EL (cell line): ENCODE data around the gene GRID2IP.
A peak's percentile ranks its signal among the peaks of the same experiment; 100 is the strongest.
"Not testable (repeated sequence)": the region's sequence is repeated elsewhere in the genome, so short reads cannot be mapped to it uniquely, and the experiment has no call there.

Experiments used
- DNase-seq: peaks from one replicate; pipeline ENCODE4 v3.0.0-alpha.2; 2016

GRID2IP gene

GRCh38 chr7:6482743-6483119, 68.5 kb downstream of the GRID2IP start:
- DNase-seq: no peak

- no peak for DNase-seq
Measured at GRCh38 chr7:6482307-6482706, 69.0 kb downstream of the GRID2IP start.

GRCh38 chr7:6481445-6481844, 69.8 kb downstream of the GRID2IP start:
- DNase-seq: no peak

- no peak for DNase-seq
Measured at GRCh38 chr7:6480323-6480660, 71.0 kb downstream of the GRID2IP start.

GRCh38 chr7:6479067-6479466, 72.2 kb downstream of the GRID2IP start:
- DNase-seq: no peak

GRCh38 chr7:6478186-6478585, 73.1 kb downstream of the GRID2IP start:
- DNase-seq: no peak

- DNase-seq: no peak
Measured at GRCh38 chr7:6477318-6477660, 74.0 kb downstream of the GRID2IP start.

GRCh38 chr7:6476596-6477317, 74.5 kb downstream of the GRID2IP start:
- DNase-seq: no peak

GRCh38 chr7:6475433-6476186, 75.7 kb downstream of the GRID2IP start:
- no peak for DNase-seq

- no peak for DNase-seq
Measured at GRCh38 chr7:6465862-6466261, 85.4 kb downstream of the GRID2IP start.

- peak; percentile 42 for DNase-seq
Measured at GRCh38 chr7:6463609-6464008, 87.7 kb downstream of the GRID2IP start.

GRCh38 chr7:6461946-6462550, 89.2 kb downstream of the GRID2IP start:
- peak; percentile 28 for DNase-seq

GRCh38 chr7:6460990-6461584, 90.2 kb downstream of the GRID2IP start:
- DNase-seq: no peak

- DNase-seq: no peak
Measured at GRCh38 chr7:6460303-6460702, 91.0 kb downstream of the GRID2IP start.

- not testable (repeated sequence) for DNase-seq
Measured at GRCh38 chr7:6458676-6459075, 92.6 kb downstream of the GRID2IP start.

- DNase-seq: peak; percentile 97
Measured at GRCh38 chr7:6453734-6454133, 97.5 kb downstream of the GRID2IP start.

GRCh38 chr7:6451224-6451705, 100.0 kb downstream of the GRID2IP start:
- no peak for DNase-seq

GRCh38 chr7:6450591-6450990, 100.7 kb downstream of the GRID2IP start:
- DNase-seq: not testable (repeated sequence)

- not testable (repeated sequence) for DNase-seq
Measured at GRCh38 chr7:6449884-6450283, 101.4 kb downstream of the GRID2IP start.

- DNase-seq: no peak
Measured at GRCh38 chr7:6448943-6449543, 102.2 kb downstream of the GRID2IP start.

GRCh38 chr7:6447581-6448199, 103.6 kb downstream of the GRID2IP start, which contains the start of gene DAGLB:
Gene DAGLB (minus strand): TSS chr7:6447954. CDS start chr7:6447842, 112 bp downstream.
- peak; percentile 94 for DNase-seq
